ENCODE measurements around the gene NDEL1.

Gene NDEL1

DNA sequence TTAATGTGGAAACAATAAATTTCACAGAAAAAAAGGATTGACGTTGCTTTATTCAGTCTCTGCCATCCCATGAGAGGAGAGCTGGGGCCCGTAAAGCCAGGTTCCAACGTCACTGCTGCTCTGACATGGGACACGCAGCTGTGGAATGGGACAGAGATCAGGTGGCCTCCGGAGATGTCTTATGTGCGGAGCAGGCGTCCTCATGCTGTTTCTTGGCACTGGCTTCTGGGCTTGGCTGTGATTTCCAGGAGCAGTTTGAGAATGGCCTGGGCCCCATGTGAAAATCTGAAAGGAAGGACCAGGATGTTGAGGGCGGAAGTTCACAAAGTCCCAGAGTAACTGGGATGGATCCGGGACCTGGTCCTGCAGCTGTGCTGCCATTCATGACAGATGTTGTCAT is 32.4 kb downstream of the NDEL1 start:
- H3K4me3 ChIP-seq (ENCODE audit: low read depth, low read length) = no peak overlapping the region
- TF ChIP-seq CTCF (IDR thresholded peaks at IDR 0.05; ENCODE audit: insufficient read depth, low read depth, low read length, missing control alignments) = no peak
- DNase-seq (ENCODE audit: low read depth) = no peak

DNA sequence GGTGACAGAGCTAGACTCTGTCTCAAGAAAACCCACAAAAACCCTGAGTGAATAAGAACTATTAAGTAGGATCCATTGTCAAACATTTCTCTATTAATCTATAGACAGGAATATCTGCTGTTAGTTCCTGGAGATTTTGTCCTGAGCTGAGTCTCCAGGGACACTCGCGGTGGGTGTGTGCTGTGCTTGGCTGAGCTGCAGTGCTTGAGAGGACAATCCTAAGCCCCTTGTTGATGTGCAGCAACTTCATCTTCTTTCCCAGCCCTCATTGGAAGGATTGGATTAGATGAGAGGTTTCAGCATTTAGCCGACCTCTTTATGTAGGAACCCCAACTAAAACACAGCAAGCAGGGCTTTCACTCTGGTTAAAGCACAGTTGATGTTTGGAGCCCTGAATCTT is 33.3 kb downstream of the NDEL1 start:
- H3K4me3 ChIP-seq (ENCODE audit: low read depth, low read length) = no peak overlapping the region
- no peak for DNase-seq (ENCODE audit: low read depth)
- TF ChIP-seq CTCF (IDR thresholded peaks at IDR 0.05; ENCODE audit: insufficient read depth, low read depth, low read length, missing control alignments) = no peak

DNA sequence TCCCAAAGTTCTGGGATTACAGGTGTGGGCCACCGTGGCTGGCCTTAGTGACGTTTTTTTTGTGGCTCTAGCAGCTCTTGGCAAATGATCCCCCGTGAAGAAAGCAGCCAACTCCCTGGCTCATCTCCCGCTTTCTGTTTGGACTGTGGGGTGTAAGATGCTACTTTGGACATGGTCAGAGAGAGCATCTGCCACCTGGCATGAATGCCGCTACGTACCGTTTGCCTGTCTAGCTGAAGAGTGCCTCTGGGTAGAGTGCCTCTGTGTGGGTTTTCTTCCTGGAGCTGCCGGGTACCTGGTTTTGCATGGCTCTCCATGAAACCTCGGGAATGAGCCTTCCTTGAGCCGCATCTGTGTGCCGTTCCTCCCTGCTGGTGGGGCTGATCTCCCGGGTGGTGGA is 34.3 kb downstream of the NDEL1 start:
- no peak overlapping the region for H3K4me3 ChIP-seq (ENCODE audit: low read depth, low read length)
- DNase-seq (ENCODE audit: low read depth) = no peak
- TF ChIP-seq CTCF (IDR thresholded peaks at IDR 0.05; ENCODE audit: insufficient read depth, low read depth, low read length, missing control alignments) = no peak

- DNase-seq (ENCODE audit: low read depth) = no peak
- TF ChIP-seq CTCF (IDR thresholded peaks at IDR 0.05; ENCODE audit: insufficient read depth, low read depth, low read length, missing control alignments) = no peak
- H3K4me3 ChIP-seq (ENCODE audit: low read depth, low read length) = no peak overlapping the region
Measured at GRCh38 chr17:8470447-8471047, 34.9 kb downstream of the NDEL1 start.

DNA sequence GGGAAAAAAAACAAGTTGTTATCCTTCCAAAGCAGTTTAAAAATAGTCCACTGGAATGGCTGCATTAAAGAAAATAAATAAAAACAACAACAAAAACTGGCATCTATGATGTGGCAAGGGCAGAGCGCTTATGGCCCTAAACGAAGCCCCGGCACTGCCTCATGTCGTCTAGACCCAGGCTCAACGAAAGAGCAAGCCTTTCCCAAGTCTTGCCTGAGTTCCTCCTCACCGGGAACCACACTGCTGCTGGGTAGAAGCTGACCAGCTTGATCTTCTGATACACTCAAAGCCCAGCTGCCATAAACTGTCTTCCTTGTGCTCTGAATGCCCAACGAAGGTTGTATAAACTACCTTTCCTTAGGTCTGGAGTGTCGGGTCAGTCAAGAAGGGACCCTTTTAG is 37.0 kb downstream of the NDEL1 start:
- no peak overlapping the region for H3K4me3 ChIP-seq (ENCODE audit: low read depth, low read length)
- TF ChIP-seq CTCF (IDR thresholded peaks at IDR 0.05; ENCODE audit: insufficient read depth, low read depth, low read length, missing control alignments) = no peak
- DNase-seq (ENCODE audit: low read depth) = no peak

DNA sequence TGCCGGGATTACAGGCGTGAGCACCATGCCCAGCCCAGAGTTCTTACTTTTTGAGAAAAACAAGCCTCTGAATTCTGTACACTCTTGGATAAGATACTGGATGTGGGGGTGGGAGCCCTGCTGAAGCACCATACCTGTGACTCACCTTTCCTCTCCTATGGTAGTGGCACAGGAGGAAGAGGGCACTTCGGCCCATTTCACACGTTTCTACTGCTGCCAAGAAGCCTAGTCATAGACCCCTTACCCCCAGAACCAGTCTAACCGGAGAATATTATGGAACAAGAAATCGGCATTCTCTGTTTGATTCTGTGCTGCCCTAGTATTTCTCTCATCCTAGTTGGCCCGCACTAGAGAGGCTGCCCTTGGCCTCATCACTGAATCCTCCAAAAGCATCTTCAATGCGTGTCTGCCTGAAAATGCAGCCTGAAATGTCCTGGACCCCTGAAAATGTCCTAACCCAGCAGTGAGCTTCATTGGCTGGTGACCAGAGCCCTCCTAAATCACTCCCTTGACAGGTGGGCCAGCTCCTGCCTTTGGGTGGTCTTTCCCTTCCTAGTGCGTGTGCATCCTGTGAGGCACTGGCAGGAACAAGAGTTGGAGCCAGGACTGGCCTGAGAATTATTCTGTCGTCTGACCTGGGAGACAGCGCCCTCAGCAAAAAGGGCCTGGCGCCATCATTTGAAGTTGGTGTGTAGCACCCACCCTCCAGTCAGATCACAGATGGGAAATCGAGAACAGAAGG is 37.9 kb downstream of the NDEL1 start:
- DNase-seq (ENCODE audit: low read depth) = no peak
- no peak for TF ChIP-seq CTCF (IDR thresholded peaks at IDR 0.05; ENCODE audit: insufficient read depth, low read depth, low read length, missing control alignments)
- no peak overlapping the region for H3K4me3 ChIP-seq (ENCODE audit: low read depth, low read length)

- no peak for TF ChIP-seq CTCF (IDR thresholded peaks at IDR 0.05; ENCODE audit: insufficient read depth, low read depth, low read length, missing control alignments)
- no peak for DNase-seq (ENCODE audit: low read depth)
- H3K4me3 ChIP-seq (ENCODE audit: low read depth, low read length) = no peak overlapping the region
Measured at GRCh38 chr17:8474826-8475225, 39.1 kb downstream of the NDEL1 start.
